GM18861 (cell line): Measurements from ENCODE around the gene FBLN2.
"Not testable (repeated sequence)": the region's sequence is repeated elsewhere in the genome, so short reads cannot be mapped to it uniquely, and the experiment has no call there.

Experiments used
- ATAC-seq: cut with Tn5 transposase; IDR thresholded peaks from one replicate; pipeline ENCODE4 v1.9.1; 2021; ENCODE audit not compliant: unreplicated experiment

FBLN2 gene

GRCh38 chr3:13513051-13513912 is 35.6 kb upstream of the FBLN2 start:
- ATAC-seq: no peak

GRCh38 chr3:13513913-13514517 is 34.9 kb upstream of the FBLN2 start:
- ATAC-seq: no peak

- no peak for ATAC-seq
Measured at GRCh38 chr3:13514639-13515435, 34.1 kb upstream of the FBLN2 start.

- ATAC-seq: no peak
Measured at GRCh38 chr3:13515786-13516759, 32.9 kb upstream of the FBLN2 start.

GRCh38 chr3:13516760-13517135 is 32.2 kb upstream of the FBLN2 start:
- no peak for ATAC-seq

- no peak for ATAC-seq
Measured at GRCh38 chr3:13517253-13517977, 31.5 kb upstream of the FBLN2 start.

- no peak for ATAC-seq
Measured at GRCh38 chr3:13518516-13518953, 30.4 kb upstream of the FBLN2 start.

DNA sequence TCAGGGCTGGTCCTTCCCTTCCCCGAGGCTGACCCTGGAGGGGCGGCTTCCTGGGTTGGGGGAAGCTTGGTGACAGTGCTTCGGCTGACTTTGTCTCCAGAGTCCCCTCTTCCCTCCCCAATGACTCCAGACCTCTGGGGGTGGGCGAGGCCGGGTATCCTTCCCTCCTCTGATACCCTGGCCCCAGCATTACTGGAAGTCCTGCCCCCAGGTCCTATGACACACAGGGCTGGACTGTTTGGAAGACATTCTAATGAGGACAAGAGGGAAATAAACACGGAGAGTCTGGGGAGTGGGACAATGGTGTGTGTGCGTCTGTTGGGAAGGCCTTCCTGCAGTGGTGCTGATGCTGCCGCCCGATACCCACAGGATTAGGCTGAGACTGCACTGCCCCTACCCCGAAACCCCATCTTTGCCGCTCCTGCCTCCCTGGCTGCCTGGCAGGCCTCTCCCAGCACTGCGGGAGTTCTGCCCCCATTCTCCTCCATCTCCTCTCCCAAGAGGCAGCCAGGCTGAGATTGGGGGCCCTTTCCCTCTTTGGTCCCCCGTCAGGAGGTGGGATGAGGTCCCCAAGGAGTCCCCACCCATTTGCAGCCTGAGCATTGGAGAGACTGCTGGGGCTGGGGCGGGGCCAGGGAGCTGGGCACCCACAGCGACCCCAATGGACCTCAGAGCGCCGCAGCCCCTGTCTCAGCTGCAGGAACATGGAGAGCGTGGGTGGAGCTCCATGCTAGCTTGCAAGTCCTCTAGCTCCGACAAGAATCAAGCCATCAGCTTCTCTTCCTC is 29.7 kb upstream of the FBLN2 start:
- no peak for ATAC-seq

DNA sequence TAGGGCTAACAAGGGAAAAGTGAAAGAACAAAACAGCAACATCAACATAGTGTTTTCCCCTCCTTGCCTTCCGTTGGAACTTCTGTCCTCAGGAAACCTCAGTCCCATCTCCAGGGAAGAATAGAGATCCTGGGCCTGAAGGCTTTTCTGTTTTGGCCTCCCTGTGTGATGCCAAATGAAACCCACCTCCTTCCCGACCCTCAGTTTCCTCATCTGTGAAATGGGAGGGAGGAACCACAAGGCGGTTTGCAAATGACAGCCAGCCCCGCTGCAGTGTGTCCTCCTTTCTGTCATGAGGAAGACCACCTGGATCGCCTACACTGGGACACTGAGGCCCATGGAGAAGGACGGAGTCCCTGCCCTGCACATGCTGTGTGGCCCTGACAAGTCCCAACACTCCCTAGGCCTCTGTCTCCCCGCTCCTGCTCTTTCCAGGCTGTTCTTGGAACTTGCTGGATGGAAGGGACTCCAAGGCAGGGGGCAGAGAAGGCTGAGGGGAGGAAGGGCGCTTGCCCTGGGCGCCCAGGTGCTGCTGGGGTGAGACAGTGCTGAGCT is 28.5 kb upstream of the FBLN2 start:
- no peak for ATAC-seq

DNA sequence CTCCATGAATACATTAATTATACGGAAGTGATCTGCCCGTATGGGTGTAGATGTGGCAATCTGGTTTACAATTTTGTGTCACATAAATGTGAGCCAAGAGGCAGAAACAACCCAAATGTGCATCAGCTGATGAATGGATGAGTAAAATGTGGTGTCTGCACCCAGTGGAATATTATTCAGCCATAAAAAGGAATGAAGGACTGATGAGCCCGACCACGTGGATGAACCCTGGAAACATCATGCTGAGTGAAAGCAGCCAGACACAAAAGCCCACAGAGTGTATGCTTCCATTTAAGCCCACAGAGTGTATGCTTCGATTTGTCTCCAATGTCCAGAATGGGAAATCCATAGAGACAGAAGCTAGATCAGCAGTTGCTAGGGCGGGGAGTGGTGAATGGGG is 27.6 kb upstream of the FBLN2 start:
- ATAC-seq: no peak

DNA sequence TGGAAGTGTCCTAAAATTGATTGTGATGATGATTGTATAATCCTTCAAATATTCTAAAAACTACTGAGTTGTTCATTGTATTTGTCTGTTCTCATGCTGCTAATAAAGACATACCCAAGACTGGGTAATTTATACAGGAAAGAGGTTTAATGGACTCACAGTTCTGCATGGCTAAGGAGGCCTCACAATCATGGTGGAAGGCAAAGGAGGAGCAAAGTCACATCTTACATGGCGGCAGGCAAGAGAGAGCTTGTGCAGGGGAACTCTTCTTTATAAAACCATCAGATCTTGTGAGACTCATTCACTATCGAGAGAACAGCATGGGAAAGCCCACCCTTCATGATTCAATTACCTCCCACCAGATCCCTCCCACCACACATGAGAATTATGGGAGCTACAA is 27.2 kb upstream of the FBLN2 start:
- ATAC-seq: not testable (repeated sequence)

DNA sequence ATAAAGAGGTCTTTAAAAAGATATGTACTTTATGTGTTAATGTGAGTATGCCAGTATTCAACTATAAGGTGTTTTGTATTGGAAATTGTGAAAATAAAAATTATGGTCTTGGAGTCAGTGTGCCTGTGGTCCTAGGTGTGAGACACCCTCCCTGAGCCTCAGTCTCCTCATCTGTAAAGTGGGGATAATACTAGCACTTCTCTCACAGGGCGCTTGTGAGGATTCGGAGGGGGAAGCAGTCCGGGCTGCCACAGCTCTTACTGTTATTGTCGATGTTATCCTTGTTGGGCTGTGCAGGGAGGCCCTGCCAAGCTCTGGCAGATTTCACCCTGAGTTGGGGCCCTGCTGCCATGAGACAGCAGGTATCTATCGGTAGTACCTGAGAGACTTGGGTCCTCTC is 26.7 kb upstream of the FBLN2 start:
- no peak for ATAC-seq

GRCh38 chr3:13524979-13525669 is 23.8 kb upstream of the FBLN2 start:
- ATAC-seq: no peak

- ATAC-seq: no peak
Measured at GRCh38 chr3:13525827-13526625, 22.9 kb upstream of the FBLN2 start.

GRCh38 chr3:13526626-13526949 is 22.3 kb upstream of the FBLN2 start:
- ATAC-seq: no peak

DNA sequence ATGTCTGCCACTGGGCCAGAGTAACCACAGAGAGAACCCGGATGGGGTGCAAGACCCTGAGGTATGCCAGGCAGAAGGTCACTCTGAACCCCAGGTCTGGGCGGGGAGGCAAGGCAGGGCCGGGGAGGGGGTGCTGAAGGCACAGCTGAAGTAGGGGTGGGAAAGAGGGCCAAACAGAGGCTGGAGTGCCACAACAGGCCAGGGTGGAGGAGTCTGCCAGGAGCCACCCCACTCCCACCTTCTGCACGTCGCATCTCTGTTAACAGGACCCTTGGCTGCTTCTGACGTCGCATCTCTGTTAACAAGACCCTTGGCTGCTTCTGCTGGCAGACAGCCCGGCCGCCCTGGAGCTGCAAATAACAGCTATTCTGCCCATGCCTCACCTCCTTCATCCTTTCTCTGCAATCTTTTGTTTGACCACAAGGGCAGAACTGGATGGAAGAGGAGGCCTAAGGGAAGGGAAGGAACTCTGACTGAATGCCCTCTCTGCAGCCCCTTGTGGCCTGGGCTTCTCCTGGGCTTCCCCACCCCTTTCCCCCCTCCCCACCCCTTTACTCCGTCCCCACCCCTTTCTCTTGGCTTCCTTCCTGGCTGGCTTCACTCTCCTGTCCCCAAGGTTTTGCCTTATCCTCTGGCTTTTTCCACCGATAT is 20.6 kb upstream of the FBLN2 start:
- ATAC-seq: no peak
